HUES6 (cell line): ENCODE data around the gene IL4I1.
A peak's percentile ranks its signal among the peaks of the same experiment; 100 is the strongest.

ENCODE experiments used
- H3K27ac ChIP-seq: 2 replicates; pipeline ENCODE4 v1.7.0; 2013; ENCODE audit warnings: low read depth, mild to moderate bottlenecking, low read length, inconsistent platforms
- H3K27me3 ChIP-seq: 2 replicates; pipeline ENCODE4 v1.6.1; 2013; ENCODE audit warnings: low read length; ENCODE audit not compliant: control insufficient read depth, insufficient read depth
- H3K36me3 ChIP-seq: 2 replicates; pipeline ENCODE4 v1.6.1; 2013; ENCODE audit warnings: low read length; ENCODE audit not compliant: control insufficient read depth, insufficient read depth
- H3K4me1 ChIP-seq: 2 replicates; pipeline ENCODE4 v1.6.1; 2013; ENCODE audit warnings: low read length; ENCODE audit not compliant: control insufficient read depth, insufficient read depth
- H3K4me3 ChIP-seq: 2 replicates; pipeline ENCODE4 v1.5.1; 2013; ENCODE audit warnings: low read depth, low read length
- H3K9ac ChIP-seq: one replicate; pipeline ENCODE4 v1.6.1; 2013; ENCODE audit warnings: mild to moderate bottlenecking, low read length
- H3K9me3 ChIP-seq: 2 replicates; pipeline ENCODE4 v1.6.1; 2013; ENCODE audit warnings: low read depth, low read length; ENCODE audit not compliant: control insufficient read depth, insufficient read depth

IL4I1 gene

DNA sequence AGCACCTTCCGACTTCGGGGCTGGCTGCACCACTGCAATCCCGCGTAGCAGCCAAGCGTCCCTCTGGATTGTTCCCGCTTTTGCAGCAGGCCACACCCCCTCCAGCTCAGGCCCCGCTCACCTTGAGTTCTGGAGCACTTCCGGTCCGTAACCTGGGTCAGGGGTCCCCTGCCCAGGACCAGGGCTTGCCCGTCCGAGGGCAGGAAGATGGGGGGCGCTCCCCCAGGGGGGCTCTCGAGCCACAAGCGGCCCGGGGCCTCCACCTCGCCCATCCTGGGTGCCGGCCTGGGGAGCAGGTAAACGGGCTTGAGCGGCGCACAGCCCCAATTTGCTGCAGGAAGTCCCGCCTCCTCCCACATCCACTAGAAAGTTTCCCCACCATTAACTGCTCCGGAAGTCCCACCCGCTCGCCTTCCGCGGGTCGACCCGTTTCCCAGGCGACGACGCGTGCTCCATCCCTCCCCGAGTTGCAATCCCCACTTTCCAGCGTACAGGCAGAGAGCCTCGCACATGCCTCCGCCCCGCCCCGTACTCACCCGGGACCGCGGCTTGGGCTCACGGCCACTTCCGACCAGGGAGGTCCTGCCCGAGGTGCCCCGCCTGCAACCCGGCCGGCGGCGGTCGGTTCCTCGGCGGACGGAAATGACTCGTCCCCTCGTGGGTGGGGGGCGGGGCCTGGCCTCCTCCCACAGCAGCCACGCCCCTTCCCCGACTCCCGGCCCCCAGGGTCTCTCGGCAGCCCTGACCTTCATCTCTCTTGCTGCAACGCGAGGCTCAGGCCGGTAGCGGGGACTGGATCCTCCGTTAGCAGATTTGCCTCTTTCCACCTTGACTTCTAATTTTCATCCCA, 29.5 kb downstream of the IL4I1 start, which contains the start of gene PNKP:
TSS of gene PNKP (minus strand) at position 644 of the 850 bp plus-strand sequence. CDS start at position 272, 372 bp downstream.
- peak within 1 kb of the TSS; percentile 97 for H3K4me3 ChIP-seq
- peak within 1 kb of the TSS; percentile 93 for H3K27ac ChIP-seq
- peak within 1 kb of the TSS; percentile 87 for H3K9ac ChIP-seq
- H3K27me3 ChIP-seq, result no peaks in the 10 kb centered on the region
- peaks cover 26% of the 10 kb centered on the region for H3K36me3 ChIP-seq
- H3K4me1 ChIP-seq, result peaks cover 24% of the 10 kb centered on the region
- no peaks in the 10 kb centered on the region for H3K9me3 ChIP-seq

DNA sequence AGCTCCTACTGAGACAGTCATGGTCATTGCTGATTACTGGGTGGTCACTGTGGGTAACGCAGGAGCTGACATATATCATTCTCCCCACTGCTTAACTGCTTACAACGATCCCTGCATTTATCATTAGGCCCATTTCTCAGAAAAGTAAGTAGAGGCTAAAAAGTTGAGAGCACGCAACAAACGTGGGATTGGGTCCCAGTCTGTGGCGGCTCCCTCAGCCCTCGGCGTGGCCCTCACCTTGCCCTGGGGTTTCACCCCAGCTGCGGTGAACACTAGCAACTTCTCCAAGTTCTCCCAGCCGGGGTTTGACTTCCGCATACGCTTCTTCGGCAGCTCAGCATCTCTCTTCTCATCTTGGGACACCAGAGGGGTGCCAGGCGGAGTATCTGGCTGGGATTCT, 31.8 kb downstream of the IL4I1 start:
- Histone ChIP-seq H3K9me3 (no peaks in the 10 kb centered on the region), H3K9ac (no peak overlapping the region), H3K36me3 (peaks cover 47% of the 10 kb centered on the region), H3K27me3 (no peaks in the 10 kb centered on the region), H3K4me1 (peaks cover 24% of the 10 kb centered on the region), H3K4me3 (no peak overlapping the region), H3K27ac (no peak overlapping the region)

DNA sequence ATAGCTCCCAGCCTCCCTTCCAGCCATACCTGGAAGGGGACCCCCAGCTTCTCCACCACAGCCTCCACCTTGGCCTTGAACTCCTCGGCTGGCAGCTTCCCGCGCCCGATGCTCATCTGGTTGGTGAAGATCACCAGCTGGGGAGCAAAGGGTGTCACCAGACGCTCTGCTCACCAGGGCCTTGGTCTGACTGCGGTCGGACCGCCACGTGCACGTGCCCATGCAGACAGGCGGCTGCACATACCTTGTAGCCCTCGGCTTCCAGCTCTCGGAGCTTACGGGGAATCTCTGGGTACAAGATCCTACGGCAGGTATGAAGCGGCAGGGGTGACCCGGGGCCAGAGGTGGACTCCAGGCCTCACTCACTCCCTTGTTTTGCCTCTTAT, 32.8 kb downstream of the IL4I1 start:
- H3K4me3 ChIP-seq, result no peak overlapping the region
- H3K27ac ChIP-seq, result no peak overlapping the region

DNA sequence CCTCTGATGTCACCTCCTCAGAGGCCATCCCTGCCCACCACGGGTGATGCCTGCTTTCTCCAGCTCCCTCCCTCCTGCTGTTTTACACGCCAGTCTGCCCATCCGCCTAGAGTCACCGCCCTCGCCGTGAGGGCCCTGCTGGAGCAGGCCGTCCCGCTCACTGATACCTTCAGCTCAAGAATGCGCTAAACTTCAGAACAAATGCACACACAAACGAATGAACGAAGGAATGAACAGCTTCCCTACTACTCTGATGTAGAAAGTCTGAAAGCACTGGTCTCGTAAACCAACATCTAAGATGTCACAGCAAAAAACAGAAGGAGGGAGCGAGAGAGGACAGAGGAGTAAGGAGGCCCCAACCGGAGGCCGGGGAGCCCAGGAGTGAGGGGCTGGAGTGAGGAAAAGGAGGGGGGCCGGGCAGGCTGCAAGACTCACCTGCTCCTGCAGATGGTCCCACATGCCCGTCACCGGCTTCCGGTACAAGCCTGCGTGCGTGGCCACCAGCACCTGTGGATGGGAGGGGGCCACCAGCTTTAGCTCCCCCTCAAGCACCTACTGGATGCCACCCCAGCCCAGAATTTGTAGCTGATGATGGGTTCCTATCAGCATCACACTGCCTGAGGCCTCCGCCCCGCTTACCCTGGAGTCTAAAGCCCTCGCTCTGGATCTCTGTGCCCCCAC, 33.3 kb downstream of the IL4I1 start:
- no peaks in the 10 kb centered on the region for H3K27me3 ChIP-seq
- H3K27ac ChIP-seq, result no peak overlapping the region
- H3K9ac ChIP-seq, result no peak overlapping the region
- H3K9me3 ChIP-seq, result no peaks in the 10 kb centered on the region
- H3K4me1 ChIP-seq, result peaks cover 24% of the 10 kb centered on the region
- no peak overlapping the region for H3K4me3 ChIP-seq
- H3K36me3 ChIP-seq, result peaks cover 60% of the 10 kb centered on the region

More for the DNA sequence above, 32.8 kb downstream of the IL4I1 start:
- no peak overlapping the region for H3K9ac ChIP-seq
- H3K9me3 ChIP-seq, result no peaks in the 10 kb centered on the region
- peaks cover 55% of the 10 kb centered on the region for H3K36me3 ChIP-seq
- H3K4me1 ChIP-seq, result peaks cover 24% of the 10 kb centered on the region
- no peaks in the 10 kb centered on the region for H3K27me3 ChIP-seq

DNA sequence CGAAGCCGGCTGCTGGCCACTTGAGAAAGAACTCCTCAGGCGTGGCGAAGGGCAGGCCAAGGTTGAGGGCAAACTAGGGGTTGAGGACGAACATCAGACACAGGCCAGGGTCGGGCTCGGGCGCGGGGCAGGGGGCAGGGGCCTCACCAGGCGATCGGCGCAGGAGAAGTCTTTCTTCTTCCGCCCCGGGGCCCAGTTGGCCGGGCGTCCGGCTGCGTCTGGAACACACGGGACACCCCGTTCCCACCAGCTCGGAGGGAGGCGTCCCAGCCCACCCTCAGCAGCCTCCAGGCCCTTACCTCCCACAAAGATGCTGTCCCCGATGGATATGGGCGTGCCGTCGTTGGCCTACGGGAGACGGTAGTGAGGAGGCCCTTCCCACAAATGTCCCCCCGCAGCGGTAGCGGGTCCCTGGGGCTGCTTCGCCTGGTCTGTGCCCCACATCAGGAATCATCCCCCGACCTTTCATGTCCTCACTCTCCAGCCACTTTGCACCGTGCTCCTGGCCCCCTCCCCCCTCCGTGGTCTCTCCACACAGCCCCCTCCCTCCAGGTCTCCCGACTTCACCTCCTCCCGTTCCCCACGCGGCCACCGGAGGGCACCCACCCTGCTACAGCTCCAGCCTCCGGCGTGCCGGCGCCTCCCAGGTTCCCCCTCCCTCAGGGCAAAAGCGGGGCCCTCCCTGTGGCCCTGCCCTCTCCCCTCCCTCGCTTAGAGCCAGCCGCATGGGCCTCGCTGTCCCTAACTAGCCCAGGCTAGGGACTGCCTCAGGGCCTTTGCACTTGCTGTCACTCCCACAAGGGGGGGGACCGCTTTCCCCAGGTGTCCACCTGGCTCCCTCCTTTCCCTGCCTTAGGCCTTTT, 34.1 kb downstream of the IL4I1 start:
- Histone ChIP-seq H3K36me3 (peaks cover 68% of the 10 kb centered on the region), H3K27me3 (no peaks in the 10 kb centered on the region), H3K9me3 (no peaks in the 10 kb centered on the region), H3K9ac (no peak overlapping the region), H3K4me3 (no peak overlapping the region), H3K27ac (peak overlapping the region; percentile 30; the same call in 1 of the 2 replicates), H3K4me1 (peaks cover 24% of the 10 kb centered on the region)

DNA sequence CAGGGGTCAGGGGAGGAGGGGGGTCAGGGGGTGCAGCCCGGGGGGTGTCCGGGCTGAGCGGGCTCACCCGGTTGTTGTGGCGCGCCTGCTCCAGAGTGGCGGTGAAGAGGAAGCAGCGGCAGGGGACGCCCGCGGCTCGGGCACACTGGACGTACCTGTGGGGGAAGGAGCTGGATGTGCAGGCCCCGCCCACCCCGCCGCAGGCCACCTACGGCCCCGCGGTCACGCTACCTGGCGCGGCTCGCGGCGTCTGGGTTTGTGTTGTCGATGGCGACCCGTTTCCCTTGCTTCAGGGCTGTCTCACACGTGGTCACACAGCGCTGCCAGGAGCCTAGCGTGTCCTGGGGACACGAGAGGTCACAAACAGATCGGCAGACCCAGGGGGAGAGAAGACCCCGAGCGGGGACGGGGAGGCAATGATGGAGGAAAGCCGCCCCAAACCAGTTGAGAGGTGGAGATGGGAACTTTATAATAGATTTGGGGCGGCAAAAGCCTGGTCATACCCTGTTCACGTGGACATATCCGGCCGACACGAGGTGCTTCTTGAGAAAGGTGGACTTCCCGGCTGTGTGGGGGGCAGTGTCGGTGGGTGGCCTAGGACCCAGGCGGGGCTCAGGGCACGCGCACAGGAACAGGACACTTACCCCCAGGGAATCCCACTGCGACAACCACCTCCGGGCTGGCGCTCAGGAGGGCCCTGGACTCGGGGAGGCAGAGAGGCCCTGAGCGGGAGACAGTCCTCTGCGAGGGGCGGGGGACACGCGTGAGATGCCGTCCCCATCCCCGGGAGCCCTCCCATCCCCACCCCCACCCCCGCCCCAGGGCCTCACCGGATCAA, 34.9 kb downstream of the IL4I1 start:
- peaks cover 76% of the 10 kb centered on the region for H3K36me3 ChIP-seq
- peaks cover 24% of the 10 kb centered on the region for H3K4me1 ChIP-seq
- H3K9me3 ChIP-seq, result no peaks in the 10 kb centered on the region
- no peak overlapping the region for H3K9ac ChIP-seq
- no peaks in the 10 kb centered on the region for H3K27me3 ChIP-seq
- H3K27ac ChIP-seq, result no peak overlapping the region
- no peak overlapping the region for H3K4me3 ChIP-seq

DNA sequence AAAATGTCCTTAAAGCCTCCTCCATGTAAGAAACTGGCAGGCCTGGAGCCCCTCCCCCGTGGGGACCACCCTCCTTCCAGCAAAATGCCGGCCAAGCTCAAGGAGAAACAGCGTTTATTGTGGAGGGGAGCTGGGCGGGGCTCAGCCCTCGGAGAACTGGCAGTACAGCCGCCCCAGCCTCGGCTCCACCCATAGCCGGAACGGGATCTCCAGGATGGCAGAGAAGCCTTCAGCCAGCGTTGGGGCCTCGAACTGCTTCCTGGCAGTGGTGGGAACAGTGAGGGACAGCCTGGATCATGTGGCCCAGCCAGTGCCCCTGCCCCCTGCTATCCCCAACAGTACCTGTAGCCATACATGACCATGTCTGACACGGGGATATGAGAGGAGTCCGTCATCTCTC, 35.6 kb downstream of the IL4I1 start:
- Histone ChIP-seq H3K4me1 (peaks cover 19% of the 10 kb centered on the region), H3K4me3 (no peak overlapping the region), H3K36me3 (peaks cover 82% of the 10 kb centered on the region), H3K9ac (no peak overlapping the region), H3K9me3 (no peaks in the 10 kb centered on the region), H3K27ac (no peak overlapping the region), H3K27me3 (no peaks in the 10 kb centered on the region)

DNA sequence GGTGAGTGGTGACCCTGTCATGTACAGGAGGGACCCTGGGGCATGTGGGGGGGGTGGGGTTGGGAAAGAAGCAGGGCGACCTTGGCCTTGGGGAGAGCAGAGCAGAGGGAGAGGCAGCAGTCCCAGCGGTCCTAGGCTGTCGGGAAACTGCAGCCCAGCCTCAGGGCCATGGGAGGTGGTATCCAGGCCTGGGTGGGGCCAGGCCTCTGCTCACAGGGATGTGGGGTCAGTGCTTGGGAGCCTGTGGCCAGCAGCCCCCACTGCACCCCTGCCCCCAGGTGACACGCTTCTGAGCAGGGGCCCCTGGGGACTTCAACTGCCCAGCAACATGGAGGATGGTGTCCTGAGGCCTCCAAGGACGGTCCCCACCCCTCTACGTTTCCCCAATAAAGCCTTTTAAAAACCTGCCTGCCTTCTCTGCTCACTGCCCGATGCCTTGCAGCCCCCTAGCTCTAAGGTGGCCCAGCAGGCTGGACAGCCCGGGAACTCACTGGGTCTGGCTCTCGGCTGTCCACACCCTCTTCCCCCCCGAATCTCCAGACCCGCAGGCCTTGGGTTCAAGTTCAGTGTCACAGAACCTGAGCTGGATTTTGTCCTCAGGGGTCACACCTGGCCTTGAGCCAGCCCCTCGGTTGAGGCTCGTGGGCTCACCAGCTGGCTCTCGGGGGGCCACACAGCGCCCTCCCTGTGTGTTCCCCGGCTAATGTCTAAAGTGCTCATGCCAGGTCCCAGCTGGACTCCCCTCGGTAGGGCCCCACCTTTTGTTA, 36.2 kb downstream of the IL4I1 start:
- Histone ChIP-seq H3K27ac (no peak overlapping the region), H3K27me3 (no peaks in the 10 kb centered on the region), H3K4me1 (peaks cover 13% of the 10 kb centered on the region), H3K9ac (no peak overlapping the region), H3K4me3 (no peak overlapping the region), H3K9me3 (no peaks in the 10 kb centered on the region), H3K36me3 (peaks cover 88% of the 10 kb centered on the region)

DNA sequence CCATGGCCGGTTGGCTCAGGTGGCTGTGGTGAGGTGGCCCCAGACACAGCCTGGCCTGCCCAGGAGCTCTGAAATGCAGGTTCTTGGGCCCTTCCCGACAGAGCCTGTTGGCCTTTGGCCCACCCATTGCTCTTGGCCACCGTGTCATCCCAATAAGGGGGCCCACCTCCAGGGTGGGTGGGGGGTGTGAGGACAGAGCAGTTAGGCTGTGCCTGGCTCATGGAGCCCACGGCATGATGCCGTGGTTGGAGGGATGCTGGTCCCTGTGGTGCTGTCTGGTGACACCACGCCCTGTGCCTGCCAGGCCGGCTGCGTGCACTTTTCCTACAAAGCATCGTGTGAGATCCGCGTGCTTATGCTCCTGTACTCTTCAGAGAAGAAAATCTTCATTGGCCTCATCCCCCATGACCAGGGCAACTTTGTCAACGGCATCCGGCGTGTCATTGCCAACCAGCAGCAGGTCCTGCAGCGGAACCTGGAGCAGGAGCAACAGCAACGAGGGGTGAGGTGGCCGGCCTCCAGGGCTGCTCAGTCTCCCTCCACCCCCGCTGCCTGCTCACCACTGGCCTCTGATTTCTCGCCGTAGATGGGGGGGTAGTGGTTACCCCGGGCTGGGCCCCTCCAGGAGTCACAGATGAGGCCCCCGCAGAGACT, 36.9 kb downstream of the IL4I1 start:
- Histone ChIP-seq H3K4me3 (no peak overlapping the region), H3K4me1 (peaks cover 12% of the 10 kb centered on the region), H3K9ac (no peak overlapping the region), H3K27me3 (no peaks in the 10 kb centered on the region), H3K9me3 (no peaks in the 10 kb centered on the region), H3K36me3 (peaks cover 92% of the 10 kb centered on the region), H3K27ac (no peak overlapping the region)
